Suppressor macrophage treated with lipopolysaccharide for 4 hours (primary cell): ENCODE measurements around the gene GLMN.
"Not testable (repeated sequence)": the region's sequence is repeated elsewhere in the genome, so short reads cannot be mapped to it uniquely, and the experiment has no call there.

ENCODE experiments used
- DNase-seq: peaks from one replicate; pipeline ENCODE4 v3.0.0-alpha.2; 2020

GLMN gene

DNA sequence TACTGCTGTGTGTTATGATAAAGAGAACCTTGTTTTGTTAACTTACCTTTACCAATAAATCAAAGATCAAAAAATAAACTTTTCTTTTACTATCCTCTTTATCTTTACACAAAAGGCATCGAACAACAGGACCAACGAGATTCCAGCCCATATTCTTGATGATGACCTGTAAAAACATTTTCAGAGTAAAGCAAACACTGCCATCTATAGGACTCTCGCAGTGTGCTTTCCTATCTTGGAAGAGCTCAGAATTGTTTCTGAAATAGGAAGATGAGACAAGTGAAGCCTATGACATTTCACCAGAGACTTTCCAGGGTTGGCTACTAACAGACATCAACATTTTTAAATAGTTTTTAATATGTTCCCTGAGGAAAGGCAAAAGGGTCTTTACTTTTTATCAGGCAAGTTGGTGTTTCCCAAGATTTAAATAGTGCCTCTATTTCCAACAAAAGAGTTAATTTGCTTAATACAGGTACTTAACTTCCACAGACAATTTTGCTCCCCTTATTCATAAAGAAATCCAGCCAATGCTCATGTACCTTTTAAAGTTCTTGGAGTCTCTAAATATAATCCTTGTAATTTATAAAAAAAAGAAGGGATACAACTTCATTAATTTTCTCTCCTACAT, 7.3 kb downstream of the GLMN start:
- peak; percentile 49 for DNase-seq

DNA sequence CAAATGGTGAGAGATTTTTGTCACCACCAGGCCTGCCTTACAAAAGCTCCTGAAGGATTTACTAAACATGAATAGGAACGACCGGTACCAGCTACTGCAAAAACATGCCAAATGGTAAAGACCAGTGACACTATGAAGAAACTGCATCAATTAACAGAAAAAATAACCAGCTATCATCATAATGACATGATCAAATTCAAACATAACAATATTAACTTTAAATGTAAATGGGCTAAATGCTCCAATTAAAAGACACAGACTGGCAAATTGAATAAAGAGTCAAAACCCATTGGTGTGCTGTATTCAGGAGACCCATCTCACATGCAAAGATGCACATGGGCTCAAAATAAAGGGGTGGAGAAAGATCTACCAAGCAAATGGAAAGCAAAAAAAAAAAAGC, 17.4 kb downstream of the GLMN start:
- DNase-seq: not testable (repeated sequence)

DNA sequence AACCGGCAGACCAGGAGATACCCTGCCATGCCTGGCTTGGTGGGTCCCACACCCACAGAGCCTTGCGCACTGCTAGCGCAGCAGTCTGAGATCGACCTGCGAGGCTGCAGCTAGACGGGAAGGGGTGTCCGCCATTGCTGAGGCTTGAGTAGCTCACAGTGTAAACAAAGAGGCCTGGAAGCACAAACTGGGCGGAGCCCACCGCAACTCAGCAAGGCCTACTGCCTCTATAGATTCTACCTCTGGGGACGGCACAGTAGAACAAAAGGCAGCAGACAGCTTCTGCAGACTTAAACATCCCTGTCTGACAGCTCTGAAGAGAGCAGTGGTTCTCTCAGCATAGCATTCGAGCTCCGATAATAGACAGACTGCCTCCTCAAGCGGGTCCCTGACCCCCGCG, 19.0 kb downstream of the GLMN start:
- not testable (repeated sequence) for DNase-seq

DNA sequence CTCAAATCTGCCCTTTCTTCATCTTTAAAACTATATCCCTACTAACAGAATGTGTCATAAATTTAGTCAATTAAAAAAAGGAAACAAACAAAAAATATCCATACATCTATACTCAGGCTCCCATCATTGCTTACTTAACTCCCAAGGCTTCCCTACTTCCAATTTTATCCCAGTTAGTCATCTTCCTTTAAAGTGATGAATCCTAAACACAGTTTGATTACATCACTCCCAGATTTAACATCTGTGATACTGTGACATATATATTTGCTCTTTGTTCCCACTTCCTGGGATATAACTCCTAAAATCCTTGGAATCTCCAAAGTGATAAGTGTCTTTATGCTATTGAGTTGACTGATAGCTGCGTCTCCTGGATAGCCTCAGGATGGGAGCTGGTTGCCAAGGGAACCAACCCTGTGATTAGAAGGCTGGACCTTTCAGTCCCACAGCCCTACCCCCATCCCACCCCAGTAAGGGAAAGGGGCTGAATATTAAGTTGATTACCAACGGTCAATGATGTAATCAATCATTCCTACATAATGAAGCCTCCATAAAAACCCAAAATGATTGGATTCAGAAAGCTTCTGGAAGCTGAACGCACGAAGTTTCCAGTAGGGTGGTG, 21.6 kb downstream of the GLMN start:
- no peak for DNase-seq

DNA sequence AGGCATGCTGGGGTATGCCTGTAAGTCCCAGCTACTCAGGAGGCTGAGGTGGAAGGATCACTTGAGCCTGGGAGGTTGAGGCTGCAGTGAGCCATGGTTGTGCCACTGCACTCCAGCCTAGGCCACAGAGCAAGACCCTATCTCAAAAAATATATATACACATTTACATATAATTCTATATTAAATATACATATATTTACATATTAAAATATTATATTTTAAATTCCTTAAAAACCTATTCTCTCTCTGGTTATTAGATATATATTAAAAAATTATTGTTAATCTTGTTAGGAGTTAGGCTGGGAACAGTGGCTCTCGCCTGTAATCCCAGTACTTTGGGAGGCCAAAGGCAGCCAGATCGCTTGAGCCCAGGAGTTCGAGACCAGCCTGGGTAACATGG, 22.7 kb downstream of the GLMN start:
- no peak for DNase-seq

DNA sequence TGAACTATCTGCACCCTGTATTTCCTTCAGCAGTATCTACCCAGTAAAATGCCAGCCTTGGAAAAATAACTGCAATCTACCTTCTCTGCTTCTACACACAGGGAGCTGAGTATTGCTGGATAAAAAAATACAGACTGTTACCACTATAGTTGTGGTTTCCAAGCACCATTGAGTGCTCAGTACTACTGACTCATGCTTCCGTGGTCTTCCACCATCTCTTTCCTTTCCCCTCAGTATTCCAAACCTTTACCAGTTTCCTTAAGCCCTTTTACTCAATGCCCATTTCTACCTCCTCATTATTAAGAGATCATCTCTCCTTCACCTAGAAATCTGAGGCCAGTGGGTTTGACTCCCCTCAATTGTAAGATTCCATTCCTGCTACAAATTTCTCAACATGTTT, 23.8 kb downstream of the GLMN start:
- DNase-seq: no peak

DNA sequence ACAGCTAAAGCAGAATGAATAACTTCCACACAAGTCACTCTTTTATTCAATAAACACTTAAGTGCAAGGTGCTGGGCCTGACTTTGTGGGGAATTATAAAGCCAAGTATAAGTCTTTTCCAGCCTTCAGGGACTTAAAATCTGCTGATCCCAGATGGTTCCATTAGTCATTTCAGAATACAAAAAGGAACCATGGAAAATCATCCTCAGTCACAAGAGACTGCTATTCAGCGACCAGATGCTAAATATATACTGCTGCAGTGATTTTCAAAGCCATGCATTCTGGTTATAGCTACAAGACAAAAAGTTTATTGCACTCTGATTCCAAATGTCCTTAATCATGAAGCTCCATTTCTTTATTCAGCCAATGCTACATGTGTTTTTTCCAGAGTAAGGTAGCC, 25.7 kb downstream of the GLMN start:
- no peak for DNase-seq

DNA sequence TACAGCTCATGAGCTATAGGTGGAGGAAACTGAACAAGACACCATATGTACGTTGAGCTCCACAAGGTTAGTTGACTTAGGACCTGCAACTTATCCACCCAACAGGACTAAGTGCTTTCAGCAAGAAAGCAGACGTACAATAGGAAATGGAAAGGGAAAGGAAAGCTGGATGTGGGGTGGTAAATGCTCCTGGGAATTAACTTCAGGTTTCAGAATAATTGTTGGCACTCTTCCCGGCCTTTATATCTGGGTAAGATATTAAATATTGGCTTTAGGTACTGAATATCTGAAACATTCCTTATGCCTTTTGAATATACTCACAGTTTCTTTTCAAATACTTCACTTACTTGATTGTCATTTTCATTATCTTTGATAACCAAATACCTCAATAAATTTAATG, 36.3 kb downstream of the GLMN start:
- DNase-seq: no peak

DNA sequence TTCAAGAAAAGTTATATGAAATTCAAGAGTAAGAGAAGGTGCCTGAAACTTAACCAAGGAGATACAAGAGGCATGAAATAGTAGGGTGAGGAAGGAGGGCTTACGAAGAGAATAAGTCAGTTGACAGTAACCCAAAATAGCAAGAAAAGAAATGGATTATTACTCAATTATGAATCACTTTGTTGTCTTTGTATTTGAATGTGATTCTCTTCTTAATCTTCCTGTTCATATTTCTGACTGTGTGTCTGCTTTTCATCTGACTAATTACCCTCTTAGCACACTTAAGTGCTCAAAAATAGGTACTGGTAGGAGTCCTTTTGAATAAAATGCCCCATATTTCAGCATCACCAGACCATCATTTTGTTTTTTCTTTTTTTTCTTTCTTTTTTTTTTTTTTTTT, 39.4 kb downstream of the GLMN start:
- DNase-seq: no peak

DNA sequence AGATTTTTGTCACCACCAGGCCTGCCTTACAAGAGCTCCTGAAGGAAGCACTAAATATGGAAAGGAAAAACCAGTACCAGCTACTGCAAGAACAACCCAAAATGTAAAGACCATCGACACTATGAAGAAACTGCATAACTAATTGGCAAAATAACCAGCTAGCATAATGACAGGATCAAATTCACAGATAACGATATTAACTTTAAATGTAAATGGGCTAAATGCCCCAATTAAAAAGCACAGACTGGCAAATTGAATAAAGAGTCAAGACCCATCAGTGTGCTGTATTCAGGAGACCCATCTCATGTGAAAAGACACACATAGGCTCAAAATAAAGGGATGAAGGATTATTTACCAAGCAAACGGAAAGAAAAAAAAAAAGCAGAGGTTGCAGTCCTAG, 44.1 kb downstream of the GLMN start:
- not testable (repeated sequence) for DNase-seq

DNA sequence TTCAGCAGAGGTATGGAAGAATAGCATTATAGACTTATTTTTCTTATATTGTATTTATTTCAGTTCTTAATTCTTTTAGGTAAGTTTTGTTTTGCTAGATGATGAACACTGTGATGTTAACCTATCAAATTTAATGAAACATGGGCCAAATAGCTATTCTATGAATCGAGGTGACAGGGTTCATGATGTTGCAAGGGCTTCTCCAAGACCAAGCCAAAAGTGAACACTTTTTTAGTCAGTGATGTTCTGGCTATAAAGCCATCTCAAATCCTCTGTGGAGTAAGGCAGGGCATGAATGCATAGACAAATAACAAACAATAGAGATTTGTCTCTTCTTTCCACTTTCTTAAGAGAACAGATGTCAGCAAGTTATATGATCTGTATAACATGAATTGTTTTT, 54.4 kb downstream of the GLMN start:
- no peak for DNase-seq

DNA sequence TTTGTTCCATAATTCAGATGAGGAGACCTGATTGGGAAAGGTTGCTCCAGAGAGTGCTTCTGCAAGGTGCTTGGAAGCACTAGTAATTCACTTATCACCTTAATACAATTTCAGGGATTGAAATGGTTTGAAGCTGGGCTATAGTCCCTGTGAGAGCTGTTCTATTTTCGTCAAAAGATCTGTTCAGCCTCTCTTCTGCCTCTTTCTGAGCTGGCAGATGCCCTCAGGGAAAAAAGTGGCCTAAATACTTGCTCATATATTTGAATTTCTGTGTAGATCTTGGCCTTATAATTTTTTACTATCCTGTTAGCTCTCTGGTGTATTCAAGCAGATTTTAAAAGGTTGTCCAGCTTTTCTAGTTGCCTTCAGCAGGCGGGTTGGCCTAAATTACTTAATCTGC, 58.8 kb downstream of the GLMN start:
- no peak for DNase-seq

DNA sequence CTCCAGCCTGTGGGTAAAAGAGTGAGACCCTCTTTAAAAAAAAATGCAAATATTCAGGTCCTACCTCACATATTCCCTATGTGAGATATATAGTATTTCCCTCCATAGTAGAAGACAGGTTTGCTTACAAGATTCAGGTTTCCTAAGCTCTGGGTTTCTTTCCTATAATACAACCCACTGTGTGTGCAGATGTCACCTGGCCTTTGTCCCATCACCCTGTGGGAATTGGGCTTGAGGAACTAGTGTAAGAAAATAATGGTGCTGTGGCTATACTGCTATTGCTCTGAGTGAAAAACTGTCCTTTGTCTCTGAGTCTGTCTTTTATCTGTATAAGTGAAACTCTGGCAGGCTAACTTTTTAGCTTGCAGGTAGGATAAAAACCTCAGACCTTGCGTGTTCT, 68.1 kb downstream of the GLMN start:
- no peak for DNase-seq

DNA sequence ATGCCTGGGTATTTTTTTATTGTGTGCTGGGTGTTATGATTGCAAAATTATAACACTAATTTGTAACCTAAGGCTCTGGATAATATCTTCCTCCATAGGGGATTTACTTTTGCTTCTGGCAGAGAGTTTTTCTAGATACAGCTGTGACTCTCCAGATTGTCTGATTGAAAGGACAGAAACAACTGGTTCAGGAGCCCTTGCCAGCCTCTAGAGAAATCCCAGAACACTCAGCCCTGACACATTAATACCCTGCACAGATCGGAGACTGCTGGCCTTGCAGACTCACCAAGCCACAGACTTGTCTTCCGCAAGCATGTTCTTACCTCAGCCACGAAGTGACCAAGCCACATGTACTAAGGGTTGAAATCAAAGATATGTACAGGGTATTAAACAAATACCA, 70.4 kb downstream of the GLMN start:
- DNase-seq: no peak

DNA sequence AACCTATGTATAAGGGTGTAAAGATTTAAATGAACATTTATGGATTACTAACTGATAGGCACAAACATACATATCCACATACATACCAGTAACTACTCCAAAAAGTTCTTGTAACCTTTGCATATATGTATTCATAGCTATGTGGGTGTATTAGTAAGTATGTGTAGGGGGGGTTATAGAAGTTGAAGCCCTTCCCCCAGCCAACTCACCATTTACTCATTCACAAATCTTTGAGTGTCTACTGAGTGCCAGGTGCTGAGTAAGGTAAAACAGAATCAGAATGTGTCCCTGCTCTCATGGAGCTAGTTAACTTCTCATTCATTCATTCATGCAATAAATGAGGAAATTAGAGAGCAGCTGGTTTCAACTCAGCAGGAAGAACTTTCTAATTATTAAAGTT, 79.8 kb downstream of the GLMN start:
- no peak for DNase-seq

DNA sequence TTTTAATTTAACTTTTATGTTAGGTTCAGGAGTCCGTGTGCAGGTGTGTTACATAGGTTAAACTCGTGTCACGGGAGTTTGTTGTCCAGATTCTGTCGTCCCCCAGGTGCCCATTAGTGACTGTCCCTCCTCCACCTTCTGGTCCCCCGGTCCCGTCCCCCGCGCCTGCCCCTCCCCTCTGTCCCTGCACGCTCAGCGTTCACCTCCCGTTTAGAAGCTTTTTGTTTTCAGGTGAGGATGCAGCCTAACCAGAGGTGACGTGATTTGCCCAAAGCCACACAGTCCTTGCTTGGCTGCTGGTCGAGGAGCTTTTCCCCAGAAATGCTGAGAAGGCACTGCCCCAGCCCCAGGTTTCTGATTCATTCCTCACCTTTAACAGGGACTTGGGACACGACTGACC, 80.2 kb downstream of the GLMN start:
- no peak for DNase-seq

DNA sequence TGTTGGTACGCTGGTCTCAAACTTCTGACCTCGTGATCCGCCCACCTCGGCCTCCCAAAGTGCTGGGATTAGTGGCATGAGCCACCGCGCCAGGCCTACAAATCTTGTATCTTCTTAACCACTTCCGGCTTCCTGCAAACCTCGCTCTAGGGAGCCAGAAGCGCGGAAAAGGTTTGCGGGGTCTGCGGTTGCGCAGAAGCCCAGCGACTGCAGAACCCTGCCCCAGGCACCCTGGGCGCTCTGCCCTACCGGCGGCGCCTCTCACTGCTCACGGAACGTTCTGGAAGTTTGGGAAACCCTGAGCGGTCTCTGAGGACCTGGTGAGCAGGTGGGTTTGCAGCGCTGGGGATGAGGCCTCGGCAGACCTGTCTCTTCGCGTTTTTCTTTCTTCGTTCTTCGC, 81.1 kb downstream of the GLMN start, which contains the start of gene C1orf146:
Gene C1orf146 (plus strand): TSS at position 195 of the 400 bp plus-strand sequence. CDS start 13,506 bp downstream, outside the sequence.
- DNase-seq: no peak

DNA sequence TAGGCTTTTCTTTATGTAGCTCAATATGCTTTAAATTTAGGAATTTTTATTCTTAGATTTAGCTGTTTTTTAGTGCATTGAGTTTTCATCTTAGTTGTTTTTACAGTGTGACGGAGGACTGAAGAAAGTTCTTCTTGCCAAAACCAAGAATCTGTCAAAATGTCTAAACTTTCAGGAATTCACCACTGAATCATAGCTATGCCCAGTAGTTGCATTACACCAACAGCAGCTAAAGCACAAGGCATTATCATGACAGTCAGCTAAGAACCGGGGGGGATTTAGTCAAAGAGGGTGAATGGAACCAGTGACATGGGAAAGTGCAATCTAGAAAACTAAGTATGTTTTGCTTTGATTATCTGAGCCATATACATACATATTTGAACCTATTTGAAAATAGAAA, 87.6 kb downstream of the GLMN start:
- no peak for DNase-seq

DNA sequence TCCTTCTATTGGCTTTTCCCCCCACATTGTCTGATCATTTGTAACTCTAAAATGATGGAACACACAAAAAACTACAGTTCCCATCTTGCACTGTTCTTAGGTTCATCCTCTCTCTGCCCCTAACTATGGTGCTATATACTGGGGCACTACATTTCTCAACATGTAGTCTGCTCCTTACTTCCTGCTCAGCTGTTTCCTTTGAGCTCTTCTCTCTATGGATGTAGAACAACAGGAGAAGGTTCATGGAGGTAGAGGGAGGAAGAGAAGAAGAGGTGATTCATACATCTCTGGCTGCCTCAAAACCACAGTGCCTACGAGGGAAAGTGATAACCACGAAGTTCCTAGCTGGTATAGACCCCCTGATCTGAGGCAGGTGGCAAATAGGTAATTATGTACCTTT, 88.1 kb downstream of the GLMN start:
- no peak for DNase-seq

DNA sequence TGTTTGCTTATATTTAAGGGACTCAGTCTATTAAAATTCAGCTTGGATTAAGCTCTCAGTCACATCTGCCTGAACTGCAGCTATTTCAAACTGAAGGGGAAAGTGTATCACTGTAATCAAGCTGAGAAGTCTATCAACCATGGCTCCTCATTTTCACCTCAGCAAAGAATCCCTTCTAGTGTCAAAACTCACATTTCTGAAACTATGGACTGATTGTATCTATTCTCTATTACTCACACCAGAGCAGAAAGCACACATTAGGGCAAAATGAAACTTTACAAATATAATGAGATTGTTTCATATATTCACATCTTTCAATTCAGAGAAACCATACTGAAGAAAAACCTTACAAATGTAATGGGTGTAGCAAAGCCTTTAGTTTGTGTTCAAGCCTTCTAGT, 95.7 kb downstream of the GLMN start:
- DNase-seq: no peak

DNA sequence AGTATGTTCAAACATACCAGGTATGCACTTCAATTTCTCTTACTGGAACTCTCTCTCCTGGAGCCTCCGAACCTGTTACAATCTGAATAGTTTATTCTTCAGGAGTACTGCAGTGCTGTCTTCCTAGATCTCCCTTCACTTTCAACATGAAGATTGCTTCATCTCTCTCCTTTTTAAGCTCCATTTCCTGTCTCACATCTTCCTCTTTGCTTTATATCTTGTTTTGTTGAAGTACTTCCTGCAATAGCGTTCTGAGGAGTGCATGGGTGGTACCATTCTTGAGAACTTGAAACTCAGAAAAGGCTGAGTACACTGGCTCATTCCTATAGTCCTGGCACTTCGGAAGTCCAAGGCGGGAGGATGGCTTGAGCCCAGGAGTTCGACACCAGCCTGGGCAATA, 96.8 kb downstream of the GLMN start:
- DNase-seq: peak; percentile 51
